ENCODE measurements around the gene PACSIN1.

PACSIN1 gene

DNA sequence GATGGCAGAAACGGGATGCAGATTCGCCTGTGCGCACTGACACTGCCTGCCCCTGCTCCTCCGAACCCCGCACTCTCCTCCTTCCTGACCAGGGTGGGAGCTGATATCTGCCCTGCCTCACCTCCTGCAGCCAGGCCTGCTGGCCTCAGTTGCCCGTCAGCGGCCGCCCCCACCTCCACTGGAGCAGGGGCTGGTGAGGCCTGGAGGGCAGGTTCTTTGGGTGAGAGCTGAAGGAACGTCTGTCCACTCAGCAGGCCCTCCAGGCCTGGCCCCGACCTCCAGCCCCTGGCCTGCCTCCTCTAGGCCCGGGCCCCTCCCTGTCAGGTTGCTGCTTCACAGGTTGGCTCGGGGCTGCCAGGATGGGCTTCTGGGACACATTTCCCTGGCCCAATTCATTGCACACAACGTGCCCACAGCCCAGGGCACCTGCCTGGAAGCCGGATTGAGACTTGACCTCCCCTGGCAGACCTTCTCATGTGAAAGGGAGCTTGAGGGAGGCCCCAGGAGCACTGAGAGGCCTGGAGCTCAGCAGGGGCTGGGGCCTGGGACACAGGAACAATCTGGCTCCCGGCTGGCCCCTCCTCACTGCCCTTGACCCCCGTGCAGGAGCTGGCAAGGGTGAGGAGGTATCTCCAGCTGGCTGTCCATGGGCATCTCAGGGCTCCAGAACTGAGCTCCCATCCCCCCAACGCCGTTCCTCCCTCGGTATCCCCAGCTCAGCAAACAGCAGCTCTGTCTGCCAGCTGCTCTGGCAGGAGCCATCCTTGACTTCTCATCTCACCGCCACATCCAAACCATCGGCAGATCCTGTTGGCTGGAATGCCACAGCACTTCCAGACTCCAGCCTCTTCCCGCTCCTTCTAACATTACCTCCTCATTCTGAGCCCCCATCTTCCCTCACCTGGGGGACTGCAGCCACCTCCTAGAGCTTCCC is 50.8 kb downstream of the PACSIN1 start:
- DNase-seq: no peak

DNA sequence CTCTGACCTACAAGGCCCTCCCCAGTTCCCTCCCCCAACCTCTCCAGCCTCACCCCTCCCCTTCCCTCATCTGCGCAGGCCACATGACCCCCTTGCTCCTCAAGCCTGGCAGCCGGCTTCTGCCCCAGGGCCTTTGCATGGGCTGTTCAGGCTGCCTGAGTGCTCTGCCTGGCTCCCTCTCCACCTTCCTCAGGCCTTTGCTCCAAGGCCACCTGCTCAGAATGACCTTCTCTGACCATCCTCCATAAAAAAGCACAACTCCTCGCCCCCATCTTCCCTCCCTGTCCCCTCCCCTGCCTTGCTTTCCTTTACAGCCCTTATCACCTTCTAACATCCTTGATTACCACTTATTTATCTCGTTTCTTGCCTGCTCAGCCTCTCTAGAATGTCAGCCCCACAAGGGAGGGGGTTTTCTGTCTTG is 51.6 kb downstream of the PACSIN1 start:
- no peak for DNase-seq

GRCh38 chr6:34517966-34518365 is 52.1 kb downstream of the PACSIN1 start:
- no peak for DNase-seq

- DNase-seq: no peak
Observed at GRCh38 chr6:34518669-34519365, 52.9 kb downstream of the PACSIN1 start.

DNA sequence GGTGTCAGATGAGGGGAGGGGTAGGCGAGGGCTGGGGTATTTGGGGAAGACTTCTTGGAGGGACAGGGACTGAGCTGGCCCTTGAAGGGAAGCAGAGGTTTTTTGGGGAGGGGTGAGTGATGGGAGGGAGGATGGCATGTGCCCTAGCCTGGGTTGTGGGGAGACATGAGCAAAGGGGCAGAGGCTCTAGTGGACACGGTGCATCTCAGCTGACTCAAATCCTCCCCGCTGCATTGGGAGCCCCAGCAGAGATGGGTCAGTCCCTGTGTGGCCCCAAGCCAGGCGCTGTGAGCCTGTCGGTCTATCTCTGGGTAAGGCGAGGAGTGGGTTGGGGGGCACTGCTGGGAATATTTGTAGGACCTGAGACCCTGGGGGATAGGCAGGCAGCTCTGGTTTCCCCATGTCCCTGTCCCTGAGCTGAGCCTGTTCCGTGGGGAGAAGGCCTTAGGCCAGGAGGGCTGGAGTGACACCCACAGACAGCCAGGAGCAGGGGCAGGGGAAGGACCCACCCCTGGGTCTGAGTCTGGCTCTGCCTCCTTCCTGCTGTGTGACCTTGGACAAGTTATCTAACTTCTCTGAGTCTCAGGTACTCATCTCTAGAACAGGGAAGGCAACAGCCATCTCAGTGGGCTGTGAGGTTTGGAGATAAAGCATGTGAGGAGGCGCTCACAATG is 54.2 kb downstream of the PACSIN1 start:
- no peak for DNase-seq

- no peak for DNase-seq
Observed at GRCh38 chr6:34520645-34521462, 55.0 kb downstream of the PACSIN1 start.

GRCh38 chr6:34521463-34522285 is 55.8 kb downstream of the PACSIN1 start:
- no peak for DNase-seq

DNA sequence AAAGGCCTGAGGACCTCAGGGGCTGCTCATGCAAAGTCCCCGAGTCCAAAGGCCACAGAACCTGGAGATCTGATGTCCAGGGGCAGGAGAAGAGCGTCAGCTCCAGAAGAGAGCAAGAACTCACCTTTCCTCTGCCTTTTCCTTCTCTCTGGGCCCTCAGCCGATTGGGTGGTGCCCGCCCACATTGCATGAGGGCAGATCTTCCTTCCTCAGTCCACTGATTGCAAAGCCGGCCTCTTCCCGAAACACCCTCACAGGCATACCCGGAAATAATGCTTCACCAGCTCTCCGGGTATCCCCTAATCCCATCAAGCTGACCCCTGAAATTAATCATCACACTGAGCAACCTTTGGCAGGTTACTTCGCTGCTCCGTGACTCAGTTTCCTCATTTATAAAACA is 56.9 kb downstream of the PACSIN1 start:
- DNase-seq: no peak

- no peak for DNase-seq
Observed at GRCh38 chr6:34523441-34524206, 57.7 kb downstream of the PACSIN1 start.

DNA sequence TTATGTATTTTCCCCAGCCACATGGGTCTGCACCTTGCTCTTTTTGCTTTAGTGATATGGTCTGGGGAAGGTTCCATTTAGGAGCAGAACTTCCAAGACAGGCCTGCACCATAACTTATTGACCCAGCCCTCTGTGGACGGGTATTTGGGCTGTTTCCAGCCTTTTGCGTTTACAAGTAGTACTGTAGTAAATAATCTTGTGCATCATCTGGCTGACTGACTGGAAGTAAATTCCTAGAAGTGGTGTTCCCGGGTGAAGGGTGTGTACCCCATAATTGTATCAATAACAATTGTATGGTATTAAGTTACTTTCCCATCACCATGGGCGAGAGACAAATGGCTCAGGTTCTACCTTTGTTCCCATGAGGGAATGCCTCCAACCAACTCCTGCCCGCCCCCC is 58.6 kb downstream of the PACSIN1 start:
- no peak for DNase-seq

- DNase-seq: no peak
Observed at GRCh38 chr6:34524971-34525370, 59.1 kb downstream of the PACSIN1 start.

- DNase-seq: no peak
Observed at GRCh38 chr6:34525431-34526175, 59.7 kb downstream of the PACSIN1 start.

DNA sequence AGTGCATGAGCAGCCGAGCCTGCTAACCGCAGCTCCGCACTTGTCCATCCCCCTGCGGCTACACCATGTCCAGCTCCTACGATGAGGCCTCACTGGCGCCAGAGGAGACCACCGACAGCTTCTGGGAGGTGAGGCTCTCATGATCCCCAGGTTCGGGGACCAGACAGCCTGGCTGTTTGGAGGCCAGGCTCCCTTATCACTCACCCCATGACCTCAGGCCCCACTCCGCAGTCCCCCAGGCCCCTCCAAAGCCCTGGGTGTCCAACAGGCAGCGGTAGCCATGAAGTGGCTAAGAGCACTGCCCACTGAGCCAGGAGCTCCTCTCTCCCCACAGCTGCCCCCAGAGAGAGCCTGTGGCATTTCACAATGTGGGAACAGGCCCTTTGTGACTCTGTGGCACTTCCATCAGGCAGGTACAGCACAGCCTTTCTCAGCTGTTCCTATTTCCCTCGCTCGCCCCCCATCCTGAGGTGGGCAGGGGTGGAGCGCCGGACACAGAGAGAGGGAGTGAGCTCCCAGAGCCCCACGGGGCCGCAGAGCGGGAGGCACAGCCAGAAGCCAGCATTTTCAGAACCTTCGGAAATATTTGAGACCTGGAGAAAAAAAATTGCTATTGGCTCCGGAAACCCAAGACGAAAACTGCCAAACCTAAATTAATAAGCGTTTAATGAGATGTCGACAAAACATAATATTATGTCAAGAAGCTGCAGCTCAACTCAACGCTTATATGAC is 60.5 kb downstream of the PACSIN1 start:
- DNase-seq: no peak

- DNase-seq: peak; percentile 81
Observed at GRCh38 chr6:34526992-34527728, 61.3 kb downstream of the PACSIN1 start.

DNA sequence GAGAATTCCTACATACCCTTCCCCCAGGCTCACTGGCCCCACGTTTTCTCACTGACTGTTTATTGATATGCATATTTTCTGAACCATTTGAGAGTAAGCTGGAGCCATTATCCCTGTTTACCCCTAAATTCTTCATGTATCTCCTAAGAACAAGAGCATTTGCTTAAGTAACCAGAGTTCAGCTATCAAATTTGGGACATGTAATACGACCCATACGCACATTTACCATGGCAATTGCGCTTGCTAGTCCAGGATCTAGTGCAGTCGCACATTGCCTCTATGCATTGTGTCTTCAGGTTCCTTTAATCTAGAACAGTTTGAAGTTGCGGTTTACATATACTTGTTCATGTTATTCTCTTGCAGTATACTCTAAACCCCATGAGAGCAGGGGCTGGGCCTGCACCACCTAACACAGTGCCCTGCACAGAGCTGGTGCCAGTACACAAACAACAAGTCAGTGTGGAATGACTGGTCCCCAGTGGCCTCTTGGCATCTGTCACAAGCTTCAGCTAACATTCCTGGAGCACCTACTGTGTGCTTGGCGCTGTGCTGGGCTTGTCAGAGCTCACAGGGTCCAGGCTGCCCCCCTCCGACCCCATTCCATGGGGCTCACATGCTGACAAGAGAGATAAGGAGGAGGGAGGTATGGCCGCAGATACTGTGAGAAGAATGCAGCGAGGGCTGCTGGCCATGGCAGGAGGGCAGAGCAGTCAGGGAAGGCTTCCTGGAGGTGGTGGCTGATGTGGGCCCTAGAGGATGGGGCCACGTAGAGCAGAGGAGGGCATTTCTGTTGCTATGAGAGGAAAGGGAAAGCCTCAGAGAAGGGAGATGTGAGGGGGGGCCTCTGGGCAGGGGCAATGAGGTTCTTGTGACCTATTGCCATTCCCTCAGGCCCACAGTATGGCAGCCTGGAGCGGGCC is 62.1 kb downstream of the PACSIN1 start:
- no peak for DNase-seq

DNA sequence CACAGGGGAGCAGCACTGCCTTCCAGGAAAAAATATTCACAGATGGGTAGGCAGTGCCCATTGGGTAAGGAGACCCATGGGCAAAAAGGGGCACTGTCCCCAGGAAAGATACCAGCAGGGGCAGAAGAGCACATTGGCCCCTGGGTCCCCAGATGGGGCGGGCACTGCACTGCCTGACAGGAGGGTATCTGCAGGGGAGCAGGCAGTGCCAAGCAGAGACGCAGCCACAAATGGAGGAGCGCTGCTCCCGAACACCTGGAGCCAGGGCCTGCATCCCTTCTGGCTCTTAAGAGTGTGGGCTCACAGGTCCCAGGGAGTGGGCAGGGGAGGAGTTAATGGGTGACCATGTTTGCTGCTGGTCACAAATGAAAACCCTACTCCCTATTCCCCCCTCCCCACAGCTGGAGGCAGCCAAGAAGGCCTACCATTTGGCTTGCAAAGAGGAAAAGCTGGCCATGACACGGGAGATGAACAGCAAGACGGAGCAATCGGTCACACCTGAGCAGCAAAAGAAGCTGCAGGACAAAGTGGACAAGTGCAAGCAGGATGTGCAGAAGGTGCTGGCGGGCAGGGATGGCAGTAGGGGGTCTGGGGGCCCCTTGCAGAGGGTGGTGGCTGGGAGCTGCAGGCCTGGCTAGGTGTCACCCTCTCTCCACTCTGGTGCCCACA is 63.3 kb downstream of the PACSIN1 start:
- DNase-seq: no peak
